OCI-LY3 (cell line): ENCODE data around the gene FGF4.

ENCODE experiments used
- H2AFZ ChIP-seq: fragments of 200-600, 300-600 bp; shearing (Covaris generic); 2 replicates; pipeline ENCODE4 v1.6.0; 2014; ENCODE audit warnings: antibody characterized with exemption, low read depth, low read length
- H3K27ac ChIP-seq: fragments of 200-600, 300-600 bp; sonication (generic); 2 replicates; pipeline ENCODE4 v1.5.1; 2014; ENCODE audit warnings: mild to moderate bottlenecking, low read length, moderate library complexity, mixed read lengths
- H3K27me3 ChIP-seq: fragments of 200-600, 300-600 bp; sonication (generic); 2 replicates; pipeline ENCODE4 v1.6.1; 2014; ENCODE audit warnings: low read depth, low read length, mixed read lengths
- H3K36me3 ChIP-seq: fragments of 200-600, 300-600 bp; sonication (generic); replicated peaks from 2 replicates; pipeline ENCODE3; 2014; ENCODE audit warnings: low read depth, low read length, mixed read lengths
- H3K4me1 ChIP-seq: fragments of 300-600, 200-600 bp; sonication (generic); 2 replicates; pipeline ENCODE4 v1.6.1; 2014; ENCODE audit warnings: low read length, mixed read lengths
- H3K4me2 ChIP-seq: fragments of 200-600, 300-600 bp; sonication (generic); 2 replicates; pipeline ENCODE4 v1.6.1; 2014; ENCODE audit warnings: low read length, mixed read lengths
- H3K4me3 ChIP-seq: fragments of 300-600, 200-600 bp; sonication (generic); 2 replicates; pipeline ENCODE4 v1.5.1; 2014; ENCODE audit warnings: antibody characterized with exemption, mild to moderate bottlenecking, low read length, moderate library complexity
- H3K79me2 ChIP-seq: fragments of 300-600, 200-600 bp; shearing (Covaris generic); 2 replicates; pipeline ENCODE4 v1.6.1; 2014; ENCODE audit warnings: mild to moderate bottlenecking, low read length, mixed read lengths
- H3K9ac ChIP-seq: fragments of 300-600, 200-600 bp; shearing (Covaris generic); 2 replicates; pipeline ENCODE4 v1.6.0; 2014; ENCODE audit warnings: mild to moderate bottlenecking, low read length, moderate library complexity
- H3K9me3 ChIP-seq: fragments of 200-600, 300-600 bp; shearing (Covaris generic); 2 replicates; pipeline ENCODE4 v1.6.1; 2014; ENCODE audit warnings: low read length, mixed read lengths; ENCODE audit not compliant: insufficient read depth
- H4K20me1 ChIP-seq: fragments of 200-600, 300-600 bp; sonication (generic); 2 replicates; pipeline ENCODE4 v1.6.1; 2016; ENCODE audit warnings: low read length, mixed read lengths; ENCODE audit not compliant: insufficient read depth
- EZH2phosphoT487 ChIP-seq: fragments of 200-600 bp; shearing (Covaris generic); IDR thresholded peaks from 2 replicates; pipeline ENCODE4 v1.6.1; 2018; ENCODE audit warnings: antibody characterized with exemption, mixed run types, low read depth
- TF ChIP-seq, protein P1 (sequence below): fragments of 200-600, 300-600 bp; sonication (generic); IDR thresholded peaks from 2 replicates; pipeline ENCODE4 v1.5.1; 2014; ENCODE audit warnings: antibody characterized with exemption, low read length, low read depth

FGF4 gene

DNA sequence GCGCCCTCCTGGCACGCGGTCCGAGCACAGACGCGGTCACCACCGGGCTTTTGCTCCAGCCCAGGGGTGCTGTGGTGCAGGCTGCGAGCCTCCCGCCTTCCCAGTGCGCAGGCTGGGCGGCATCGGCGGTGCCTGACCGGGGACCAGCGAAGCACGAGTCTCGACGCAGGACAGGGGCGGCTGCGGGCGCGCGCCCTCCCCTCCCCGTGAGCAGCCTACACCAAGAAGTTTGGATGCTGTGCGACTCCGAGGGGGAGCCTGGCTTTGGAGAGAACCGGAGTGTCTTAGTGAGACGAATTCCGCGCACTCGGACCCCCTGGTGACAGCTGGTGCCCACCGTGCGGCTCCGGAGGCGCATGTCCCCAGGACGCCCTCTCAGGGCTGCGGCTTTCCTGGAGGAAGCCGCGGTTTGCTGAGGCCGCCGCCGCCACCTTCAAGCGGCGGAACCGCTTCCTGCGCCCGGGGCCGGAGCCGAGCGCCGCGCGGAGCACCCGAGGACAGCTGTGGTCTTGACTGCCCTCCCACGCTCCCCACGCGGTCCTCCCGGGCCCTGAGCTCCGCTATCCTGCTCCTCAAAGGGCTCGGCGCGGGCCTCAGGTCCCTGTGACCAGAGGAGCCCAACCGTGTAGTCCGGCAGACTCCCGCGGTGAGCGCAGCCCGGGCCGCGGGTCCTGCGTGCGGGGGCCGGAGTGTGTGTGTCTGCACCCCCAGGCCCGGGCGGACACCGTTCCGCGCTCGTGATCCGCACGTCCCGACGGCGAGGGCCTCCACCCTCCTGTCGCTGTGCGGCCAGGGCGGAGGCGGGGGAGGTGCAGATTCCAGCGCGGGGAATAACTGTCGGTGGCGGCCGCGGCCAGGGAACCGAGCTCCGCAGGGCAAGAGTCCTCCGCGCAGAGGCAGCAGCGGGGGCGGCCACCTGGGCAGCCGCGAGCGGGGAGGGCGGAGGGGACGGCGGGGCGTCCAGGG, 42.4 kb upstream of the FGF4 start:
- no peaks in the 10 kb centered on the region for H4K20me1 ChIP-seq
- TF ChIP-seq EZH2phosphoT487 = no peak
- TF ChIP-seq, protein P1, sequence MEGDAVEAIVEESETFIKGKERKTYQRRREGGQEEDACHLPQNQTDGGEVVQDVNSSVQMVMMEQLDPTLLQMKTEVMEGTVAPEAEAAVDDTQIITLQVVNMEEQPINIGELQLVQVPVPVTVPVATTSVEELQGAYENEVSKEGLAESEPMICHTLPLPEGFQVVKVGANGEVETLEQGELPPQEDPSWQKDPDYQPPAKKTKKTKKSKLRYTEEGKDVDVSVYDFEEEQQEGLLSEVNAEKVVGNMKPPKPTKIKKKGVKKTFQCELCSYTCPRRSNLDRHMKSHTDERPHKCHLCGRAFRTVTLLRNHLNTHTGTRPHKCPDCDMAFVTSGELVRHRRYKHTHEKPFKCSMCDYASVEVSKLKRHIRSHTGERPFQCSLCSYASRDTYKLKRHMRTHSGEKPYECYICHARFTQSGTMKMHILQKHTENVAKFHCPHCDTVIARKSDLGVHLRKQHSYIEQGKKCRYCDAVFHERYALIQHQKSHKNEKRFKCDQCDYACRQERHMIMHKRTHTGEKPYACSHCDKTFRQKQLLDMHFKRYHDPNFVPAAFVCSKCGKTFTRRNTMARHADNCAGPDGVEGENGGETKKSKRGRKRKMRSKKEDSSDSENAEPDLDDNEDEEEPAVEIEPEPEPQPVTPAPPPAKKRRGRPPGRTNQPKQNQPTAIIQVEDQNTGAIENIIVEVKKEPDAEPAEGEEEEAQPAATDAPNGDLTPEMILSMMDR = no peak
- no peaks in the 10 kb centered on the region for H3K9me3 ChIP-seq
- no peaks in the 10 kb centered on the region for H3K4me1 ChIP-seq
- no peak overlapping the region for H3K27ac ChIP-seq
- H3K36me3 ChIP-seq = no peaks in the 10 kb centered on the region
- no peak overlapping the region for H2AFZ ChIP-seq
- no peak overlapping the region for H3K4me3 ChIP-seq
- H3K27me3 ChIP-seq = peaks cover under 1% of the 10 kb centered on the region; the same call in 1 of the 2 replicates
- H3K79me2 ChIP-seq = no peaks in the 10 kb centered on the region
- no peak overlapping the region for H3K9ac ChIP-seq
- H3K4me2 ChIP-seq = no peak overlapping the region

DNA sequence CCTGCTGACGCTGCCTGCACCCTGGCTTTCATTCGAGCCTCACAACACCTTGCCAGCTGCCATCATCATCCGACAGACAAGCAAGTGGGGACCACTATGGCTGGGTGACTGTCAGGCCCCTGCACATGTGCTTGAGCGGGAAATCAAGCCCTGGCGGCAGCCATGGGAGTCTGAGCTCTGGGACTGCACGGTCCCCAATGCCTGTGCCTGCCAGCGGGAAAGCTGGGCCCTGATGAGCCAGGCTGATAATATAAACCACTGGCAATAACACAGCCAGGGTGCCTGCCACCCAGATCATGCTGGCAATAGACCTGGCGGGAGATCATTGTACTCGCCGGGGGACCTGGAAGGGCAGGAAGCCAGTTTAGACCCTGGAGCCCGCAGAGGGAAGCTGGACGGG, 41.5 kb upstream of the FGF4 start:
- no peaks in the 10 kb centered on the region for H3K4me1 ChIP-seq
- H3K9ac ChIP-seq = no peak overlapping the region
- H3K79me2 ChIP-seq = no peaks in the 10 kb centered on the region
- H3K4me2 ChIP-seq = no peak overlapping the region
- H3K36me3 ChIP-seq = no peaks in the 10 kb centered on the region
- no peak for TF ChIP-seq EZH2phosphoT487
- TF ChIP-seq, protein P1 = no peak
- no peak overlapping the region for H3K27ac ChIP-seq
- H3K9me3 ChIP-seq = no peaks in the 10 kb centered on the region
- no peaks in the 10 kb centered on the region for H4K20me1 ChIP-seq
- no peak overlapping the region for H2AFZ ChIP-seq
- no peaks in the 10 kb centered on the region for H3K27me3 ChIP-seq
- no peak overlapping the region for H3K4me3 ChIP-seq

DNA sequence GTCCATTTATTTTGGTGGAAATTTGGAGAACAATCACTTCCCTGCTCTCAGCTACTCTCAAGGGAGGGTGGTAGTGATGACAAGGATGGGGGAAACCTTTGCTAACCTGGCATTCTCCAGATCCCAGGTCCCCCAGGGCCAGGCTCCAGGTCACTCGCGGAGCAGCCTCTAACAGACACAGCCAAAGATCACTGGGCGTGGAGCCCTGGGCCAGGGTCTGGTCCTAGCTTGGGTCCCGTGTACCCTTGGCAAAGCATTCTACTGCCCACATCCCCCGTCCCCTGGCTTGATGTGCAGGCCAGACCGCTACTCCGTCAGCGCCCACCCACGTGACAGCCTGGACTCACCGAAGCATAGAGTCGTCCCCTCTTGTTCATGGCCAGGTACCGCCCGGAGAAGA, 40.8 kb upstream of the FGF4 start:
- TF ChIP-seq, protein P1 = no peak
- TF ChIP-seq EZH2phosphoT487 = no peak
- no peak overlapping the region for H2AFZ ChIP-seq
- no peak overlapping the region for H3K4me3 ChIP-seq
- no peak overlapping the region for H3K27ac ChIP-seq
- H3K4me2 ChIP-seq = no peak overlapping the region
- no peaks in the 10 kb centered on the region for H3K27me3 ChIP-seq
- H3K9me3 ChIP-seq = no peaks in the 10 kb centered on the region
- H3K4me1 ChIP-seq = no peaks in the 10 kb centered on the region
- H3K36me3 ChIP-seq = no peaks in the 10 kb centered on the region
- H4K20me1 ChIP-seq = no peaks in the 10 kb centered on the region
- H3K9ac ChIP-seq = no peak overlapping the region
- H3K79me2 ChIP-seq = no peaks in the 10 kb centered on the region

DNA sequence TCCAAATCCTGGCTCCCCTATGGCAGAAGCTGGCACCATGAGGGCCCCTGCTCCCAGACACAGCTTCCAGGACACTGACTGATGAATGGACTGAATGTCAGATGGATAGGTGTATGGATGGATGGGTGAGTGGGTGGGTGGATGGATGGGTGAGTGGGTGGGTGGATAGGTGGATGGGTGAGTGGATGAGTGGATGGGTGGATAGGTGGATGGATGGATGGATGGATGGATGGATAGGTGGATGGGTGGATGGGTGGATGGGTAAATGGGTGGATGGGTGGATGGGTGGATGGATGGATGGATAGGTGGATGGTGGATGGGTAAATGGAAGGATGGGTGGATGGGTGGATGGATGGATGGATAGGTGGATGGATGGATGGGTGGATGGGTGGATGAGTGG, 39.8 kb upstream of the FGF4 start:
- Histone ChIP-seq H3K9ac (no peak overlapping the region), H3K27me3 (no peaks in the 10 kb centered on the region)

More for the DNA sequence above, 39.8 kb upstream of the FGF4 start:
- Histone ChIP-seq H3K9me3 (no peaks in the 10 kb centered on the region), H3K4me1 (no peaks in the 10 kb centered on the region), H3K36me3 (no peaks in the 10 kb centered on the region), H3K4me2 (no peak overlapping the region), H3K79me2 (no peaks in the 10 kb centered on the region), H2AFZ (no peak overlapping the region), H3K4me3 (no peak overlapping the region), H4K20me1 (no peaks in the 10 kb centered on the region), H3K27ac (no peak overlapping the region)
- TF ChIP-seq, protein P1 = no peak
- no peak for TF ChIP-seq EZH2phosphoT487
